CD4-positive, alpha-beta T cell treated with Interleukin-12 subunit alpha and Interleukin-12 subunit beta, for 1 hour (primary cell): Measurements from ENCODE around the gene URI1.
"Not testable (repeated sequence)": the region's sequence is repeated elsewhere in the genome, so short reads cannot be mapped to it uniquely, and the experiment has no call there.

ENCODE experiments used
- DNase-seq: peaks from one replicate; pipeline ENCODE4 v3.0.0-alpha.2; 2020

The URI1 gene

DNA sequence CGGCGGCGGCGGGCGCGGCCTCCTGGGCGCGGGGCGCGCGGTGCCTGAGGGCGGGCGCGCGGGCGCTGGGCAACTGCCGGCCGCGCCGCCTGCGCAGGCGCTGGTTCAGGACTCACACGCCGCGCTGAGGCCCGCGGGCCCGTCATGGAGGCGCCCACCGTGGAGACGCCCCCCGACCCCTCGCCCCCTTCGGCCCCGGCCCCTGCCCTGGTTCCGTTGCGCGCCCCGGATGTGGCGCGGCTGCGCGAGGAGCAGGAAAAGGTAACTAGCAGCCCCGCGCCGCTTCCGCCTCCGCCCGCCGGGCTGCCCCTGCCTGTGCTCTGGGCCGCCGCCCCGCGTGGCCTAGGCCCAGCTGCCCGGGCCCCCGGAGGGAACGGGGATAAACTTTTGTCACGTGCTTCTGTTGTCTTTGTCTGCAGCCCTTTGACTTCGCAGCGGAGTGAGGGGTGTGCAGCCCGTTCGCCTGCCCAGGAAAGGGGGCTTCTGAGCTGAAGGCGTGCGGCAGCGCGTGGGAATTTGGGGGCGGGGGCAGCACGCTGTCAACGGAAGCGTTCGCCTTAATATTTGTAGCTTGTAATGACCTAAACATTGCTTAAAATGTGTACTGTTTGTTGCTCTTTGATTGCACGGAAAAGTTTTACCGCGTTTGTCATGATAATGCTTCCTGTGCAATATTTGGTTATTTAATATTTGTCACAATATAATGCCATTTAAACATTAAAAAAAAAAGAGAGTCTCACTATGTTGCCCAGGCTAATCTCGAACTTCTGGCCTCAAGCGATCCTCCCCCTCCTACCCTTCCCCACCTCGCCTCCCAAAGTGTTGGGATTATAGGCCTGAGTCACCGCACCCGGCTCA, 594 bp downstream of the URI1 start:
- DNase-seq = peak; percentile 76

DNA sequence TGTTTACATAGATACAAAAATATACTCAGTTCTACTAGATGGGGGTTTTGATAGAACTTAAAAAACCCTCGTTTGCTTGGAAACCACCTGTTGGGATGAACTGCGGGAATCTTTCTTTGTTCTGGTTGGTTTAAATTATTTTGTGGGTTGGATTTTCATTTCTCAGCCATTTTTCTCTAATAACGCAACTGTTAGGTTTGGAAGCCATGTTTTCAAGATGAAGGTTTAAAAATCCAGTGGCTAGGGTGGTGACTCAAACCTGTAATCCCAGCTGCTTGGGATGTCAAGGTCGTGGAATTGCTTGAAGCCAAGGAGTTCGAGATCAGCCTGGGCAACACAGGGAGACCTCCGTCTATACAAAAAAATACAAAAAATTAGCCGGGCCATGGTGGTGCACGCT, 1.6 kb downstream of the URI1 start:
- DNase-seq = no peak

DNA sequence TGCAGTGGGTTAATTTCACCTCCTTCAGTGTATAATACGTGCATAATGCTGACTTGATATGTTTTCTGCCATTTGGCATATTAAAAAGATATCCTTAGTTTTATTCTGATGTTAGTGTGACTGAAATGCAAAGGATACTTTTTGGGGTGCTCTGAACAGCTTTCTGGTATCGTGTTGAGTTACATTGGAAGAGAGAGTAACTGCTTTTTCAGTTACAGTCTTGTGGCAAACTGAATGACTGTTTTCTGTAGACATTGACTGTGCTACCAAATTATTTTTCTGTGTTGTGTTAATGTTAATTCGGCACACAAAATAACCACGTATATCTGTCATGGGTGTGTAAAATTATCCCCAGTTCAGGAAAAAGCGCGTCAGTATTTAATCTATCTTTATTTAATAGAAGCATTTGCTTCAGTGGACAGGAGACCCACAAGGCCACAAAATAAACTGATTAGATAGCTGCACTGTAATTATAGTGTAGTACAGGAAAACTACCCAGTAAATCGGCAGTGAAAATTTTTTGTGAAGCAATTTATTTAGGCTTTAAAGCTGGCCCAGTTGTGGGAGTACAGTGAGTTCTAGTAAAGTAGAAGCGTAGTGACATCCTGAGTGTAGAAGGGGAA, 2.5 kb downstream of the URI1 start:
- DNase-seq = no peak

DNA sequence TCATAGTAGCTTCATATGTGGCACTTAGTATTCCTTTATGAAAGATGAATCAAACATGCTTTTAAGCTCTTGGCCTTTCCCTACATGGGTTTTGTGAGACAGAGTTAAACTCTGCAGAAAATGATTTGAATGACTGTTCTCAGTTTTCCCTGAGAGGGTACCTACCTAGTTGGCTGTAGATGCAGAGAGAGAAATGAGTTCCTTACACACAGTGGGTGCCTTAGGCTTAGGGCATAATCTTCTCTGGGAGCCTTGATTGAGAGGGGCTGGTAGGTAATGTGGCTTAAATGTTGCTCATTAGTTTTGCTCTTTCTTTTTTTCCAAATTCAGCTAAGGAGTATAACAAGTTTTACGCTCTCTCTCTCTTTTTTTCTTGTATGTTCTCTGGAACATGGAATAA, 3.0 kb downstream of the URI1 start:
- DNase-seq = no peak

DNA sequence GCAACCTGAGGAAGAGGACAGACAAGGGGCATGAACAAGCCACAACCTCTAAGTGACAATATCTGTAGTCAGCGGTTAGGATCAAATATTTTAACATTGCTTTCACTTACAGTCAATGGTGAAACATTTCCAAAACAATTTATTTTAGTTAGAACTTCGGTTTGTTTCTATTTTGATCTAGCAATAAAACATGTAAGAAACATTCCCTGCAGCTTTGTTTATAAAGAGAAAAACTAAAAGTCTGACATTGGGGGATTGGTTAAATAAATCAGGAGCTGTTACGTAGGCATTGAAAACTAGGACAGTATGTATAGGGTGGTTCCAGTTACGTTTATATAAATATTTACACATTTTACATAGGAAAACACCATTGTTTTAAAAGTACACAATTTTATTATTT, 3.4 kb downstream of the URI1 start:
- no peak for DNase-seq

DNA sequence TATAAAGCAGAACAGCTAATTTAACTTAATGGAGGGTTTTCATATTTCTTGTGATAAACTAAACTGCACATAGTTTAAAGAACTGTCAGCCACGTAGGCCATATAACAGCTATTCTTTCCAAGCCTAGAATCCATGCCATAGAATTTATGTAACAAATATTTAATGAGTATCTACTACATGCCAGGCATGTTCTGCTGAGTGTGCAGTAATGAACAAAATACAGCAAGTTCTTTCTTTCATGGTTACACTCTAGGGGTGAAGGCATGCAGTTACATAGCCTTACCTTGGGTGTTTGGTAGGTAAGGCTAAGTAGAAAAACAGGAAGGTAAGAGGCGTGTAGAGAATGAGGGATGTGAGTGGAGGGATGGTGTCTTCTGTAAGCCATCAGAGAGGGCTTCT, 4.6 kb downstream of the URI1 start:
- no peak for DNase-seq

DNA sequence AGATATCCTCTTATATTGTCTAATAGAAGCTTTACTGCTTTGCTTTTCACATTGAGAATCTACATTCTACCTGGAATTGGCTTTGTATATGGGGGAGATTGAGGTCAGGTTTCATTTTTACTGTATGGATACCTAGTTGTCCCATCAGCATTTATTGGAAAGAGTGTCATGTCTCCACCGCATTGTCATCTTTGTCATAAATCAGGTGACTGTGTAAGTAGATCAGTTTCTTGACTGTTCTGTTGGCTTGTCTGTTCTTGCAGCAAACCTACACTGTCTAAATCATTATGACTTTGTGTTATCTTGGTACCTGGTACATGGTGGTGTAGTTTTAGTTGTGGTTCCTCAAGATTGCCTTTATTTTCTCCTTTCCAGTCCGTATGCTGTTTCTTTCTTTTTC, 5.8 kb downstream of the URI1 start:
- no peak for DNase-seq

DNA sequence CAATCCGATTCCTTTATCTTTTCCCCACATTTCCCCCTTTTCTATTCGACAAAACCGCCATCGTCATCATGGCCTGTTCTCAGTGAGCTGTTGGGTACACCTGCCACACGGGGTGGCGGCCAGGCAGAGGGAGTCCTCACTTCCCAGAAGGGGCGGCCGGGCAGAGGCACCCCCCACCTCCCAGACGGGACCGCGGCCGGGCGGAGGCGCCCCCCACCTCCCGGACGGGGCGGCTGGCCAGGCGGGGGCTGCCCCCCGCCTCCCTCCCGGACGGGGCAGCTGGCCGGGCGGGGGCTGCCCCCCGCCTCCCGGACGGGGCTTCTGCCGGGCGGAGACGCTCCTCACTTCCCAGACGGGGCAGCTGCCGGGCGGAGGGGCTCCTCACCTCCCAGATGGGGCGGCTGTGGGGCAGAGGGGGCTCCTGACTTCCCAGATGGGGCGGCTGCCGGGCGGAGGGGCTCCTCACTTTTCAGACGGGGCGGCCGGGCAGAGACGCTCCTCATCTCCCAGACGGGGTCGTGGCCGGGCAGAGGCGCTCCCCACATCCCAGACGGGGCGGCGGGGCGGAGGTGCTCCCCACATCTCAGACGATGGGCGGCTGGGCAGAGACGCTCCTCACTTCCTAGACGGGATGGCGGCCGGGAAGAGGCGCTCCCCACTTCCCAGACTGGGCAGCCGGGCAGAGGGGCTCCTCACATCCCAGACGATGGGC, 6.9 kb downstream of the URI1 start:
- not testable (repeated sequence) for DNase-seq

DNA sequence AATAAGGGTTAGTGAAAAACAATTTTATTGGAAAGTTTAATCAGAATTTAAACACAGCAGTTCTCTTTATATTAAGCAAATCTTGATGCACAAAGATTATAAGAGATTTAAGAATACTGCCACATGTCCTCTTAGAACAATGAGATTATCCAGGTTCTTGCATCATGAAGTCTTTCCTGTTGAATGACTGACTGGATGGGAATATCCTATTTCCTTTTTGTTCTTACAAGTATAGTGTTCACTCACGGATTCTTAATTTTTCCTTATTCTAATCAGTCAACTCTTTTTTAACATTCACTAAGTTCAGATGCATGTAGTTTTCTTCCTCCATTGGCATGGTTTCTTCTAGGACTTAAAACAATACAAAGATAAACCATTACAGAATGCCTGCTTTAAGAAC, 10.1 kb downstream of the URI1 start:
- DNase-seq = no peak

DNA sequence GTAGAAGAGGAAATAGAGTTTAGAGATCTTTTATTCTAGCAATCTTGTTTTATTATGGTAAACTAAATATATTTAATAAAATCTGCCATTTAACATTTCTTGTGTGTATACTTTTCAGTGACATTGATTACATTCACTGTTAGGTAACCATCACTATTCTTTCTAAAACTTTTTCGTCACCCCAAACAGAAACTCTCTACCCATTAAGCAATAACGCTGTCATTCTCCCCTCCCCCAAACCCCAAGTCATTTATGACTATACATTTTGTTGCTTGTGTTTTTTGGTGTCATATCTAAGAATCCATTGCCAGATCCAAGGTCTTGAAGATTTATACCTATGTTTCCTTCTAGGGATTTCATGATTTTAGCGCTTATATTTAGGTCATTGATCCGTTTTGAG, 10.6 kb downstream of the URI1 start:
- DNase-seq = no peak

DNA sequence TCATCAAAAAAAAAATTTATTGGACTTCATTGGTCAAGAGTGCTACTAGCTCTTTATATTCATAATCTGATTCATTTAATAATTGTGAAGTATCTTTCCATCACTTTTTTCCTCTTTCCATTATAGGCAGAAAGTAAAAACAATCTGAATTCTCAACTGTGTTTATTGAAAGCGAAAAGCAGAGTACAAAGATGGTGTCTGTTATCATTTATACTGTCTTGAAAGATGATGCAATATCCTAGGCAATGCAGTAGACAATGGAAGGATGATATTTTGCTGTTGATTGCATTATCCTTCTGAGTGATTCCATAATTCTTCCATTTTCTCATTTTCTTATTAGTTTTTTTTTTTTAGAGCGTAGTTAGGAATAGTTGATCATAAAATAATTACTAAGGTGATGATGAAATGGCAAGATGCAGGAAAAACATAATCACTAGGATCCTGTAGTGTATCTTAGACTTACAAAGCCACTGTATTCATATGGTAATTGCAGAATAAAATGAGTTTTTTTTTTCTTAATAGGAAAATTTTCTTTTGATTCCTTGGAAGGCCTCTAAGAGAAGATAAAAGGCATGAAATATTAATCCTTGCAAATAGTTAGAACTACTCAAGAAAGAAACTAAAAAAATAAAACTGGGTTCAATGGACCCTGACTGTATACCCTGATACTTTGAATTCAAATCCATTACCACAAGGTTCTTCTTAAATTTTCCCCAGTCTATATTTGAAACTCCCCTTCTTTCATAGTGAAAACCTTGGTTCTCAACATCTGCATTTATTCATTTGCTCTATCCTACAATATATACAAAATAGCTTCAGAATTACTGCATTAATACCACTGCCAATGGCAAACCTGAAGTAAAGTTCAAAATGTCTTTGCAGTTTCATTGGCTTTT, 11.6 kb downstream of the URI1 start:
- DNase-seq = no peak

DNA sequence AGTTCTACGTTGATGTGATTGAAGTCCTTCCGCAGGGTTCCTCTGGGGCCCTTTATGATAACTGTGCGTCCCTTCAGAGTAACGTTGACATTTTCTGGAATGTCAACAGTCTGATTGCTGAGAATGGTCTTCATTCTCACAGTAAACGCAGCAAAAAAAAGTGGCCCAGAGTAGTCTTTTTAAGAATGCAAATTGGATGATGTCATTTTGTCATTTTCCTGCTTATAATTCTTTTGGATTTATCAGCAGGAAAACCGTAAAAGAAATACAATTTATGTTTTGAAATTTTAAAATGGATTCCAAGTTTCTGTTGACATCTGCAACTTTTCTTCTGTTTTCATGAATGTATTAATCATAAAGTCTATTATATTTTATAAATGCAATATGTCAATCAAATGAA, 14.8 kb downstream of the URI1 start:
- no peak for DNase-seq

DNA sequence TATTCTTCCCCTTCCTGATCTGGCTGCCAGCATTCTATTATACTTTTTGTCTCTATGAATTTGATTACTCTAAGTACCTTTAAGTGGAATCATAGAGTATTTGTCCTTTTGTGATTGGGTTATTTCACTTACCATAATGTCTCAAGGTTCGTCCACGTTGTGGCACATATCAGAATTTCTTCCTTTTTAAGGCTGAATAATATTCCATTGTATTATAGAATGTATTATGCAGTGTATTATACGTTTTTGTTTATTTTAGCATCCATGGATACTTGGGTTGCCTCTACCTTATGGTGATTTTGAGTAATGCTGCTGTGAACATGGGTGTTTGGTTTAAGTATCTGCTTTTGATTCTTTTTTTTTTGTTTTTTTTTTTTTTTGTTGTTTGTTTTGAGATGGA, 19.3 kb downstream of the URI1 start:
- DNase-seq = no peak

DNA sequence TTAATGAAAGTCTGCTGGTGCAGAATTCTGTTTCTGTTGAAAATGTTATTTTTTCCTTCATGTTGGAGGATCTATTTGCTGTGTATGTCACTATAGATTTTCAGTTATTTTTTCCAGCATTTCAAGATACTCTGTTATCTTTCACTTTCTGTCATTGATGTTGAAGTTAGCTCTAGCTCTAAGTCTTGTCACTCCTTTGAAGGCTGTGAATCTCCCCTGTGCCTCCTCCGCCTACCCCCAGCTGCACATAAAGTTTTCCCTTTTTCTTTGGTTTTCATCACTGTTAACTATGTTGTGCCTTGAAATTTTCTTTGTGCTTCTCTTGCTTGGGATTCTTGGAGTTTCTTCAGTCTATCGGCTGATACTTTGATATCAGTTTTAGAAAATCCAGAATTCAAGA, 20.8 kb downstream of the URI1 start:
- DNase-seq = no peak

DNA sequence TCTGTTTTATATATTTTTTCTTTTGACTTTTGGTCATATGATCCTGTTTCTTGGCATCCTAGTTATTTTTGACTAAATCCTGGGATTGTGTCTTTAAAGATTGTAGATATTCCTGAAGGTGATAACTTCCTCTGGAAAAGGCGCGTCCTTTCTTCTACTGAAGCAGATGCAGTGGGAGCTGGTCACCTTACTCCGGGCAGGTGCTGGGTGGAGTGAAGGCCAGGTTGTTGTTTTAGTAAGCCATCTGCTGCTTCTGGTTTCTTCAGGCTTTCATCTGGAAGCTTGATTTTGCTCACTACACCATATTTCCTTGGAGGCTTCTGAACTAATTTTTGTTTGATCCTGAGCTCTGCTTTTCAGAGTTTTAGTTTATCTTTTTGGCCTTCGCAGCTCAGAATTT, 21.5 kb downstream of the URI1 start:
- DNase-seq = no peak

DNA sequence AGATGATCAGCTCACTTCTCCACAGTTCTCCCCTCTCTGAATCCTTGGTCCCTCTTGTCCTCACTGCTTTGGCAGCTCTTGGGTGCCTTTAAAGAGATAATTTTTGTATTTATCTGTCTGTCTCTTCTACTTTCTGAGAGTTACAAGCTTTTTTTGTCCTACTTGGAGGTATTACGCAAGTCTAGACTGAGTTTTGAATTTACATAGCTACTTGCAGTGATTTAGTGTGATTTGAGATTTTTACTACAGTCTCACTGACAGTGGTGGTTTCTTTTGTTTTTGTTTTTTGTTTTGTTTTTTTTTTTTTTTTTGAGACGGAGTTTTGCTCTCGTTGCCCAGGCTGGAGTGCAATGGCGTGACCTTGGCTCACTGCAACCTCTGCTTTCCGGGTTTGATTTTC, 22.1 kb downstream of the URI1 start:
- DNase-seq = no peak

DNA sequence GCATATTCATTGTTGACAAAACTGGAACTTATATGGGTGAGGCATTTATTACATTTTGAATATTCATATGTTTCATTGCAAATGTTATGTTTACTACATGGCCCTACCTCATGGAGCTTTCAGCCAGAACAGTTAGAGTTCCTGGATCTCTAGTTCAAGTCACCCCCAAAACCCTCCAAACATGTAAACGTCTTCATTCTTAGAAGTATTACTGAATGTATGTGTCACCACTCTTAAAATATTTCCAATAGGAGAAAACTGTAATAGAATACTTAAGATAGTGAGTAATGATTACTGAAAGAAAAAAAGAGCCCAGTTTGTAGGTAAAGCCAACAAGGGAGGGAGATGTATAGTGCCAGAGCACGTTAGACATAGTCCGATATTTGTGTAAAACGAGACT, 23.5 kb downstream of the URI1 start:
- no peak for DNase-seq

DNA sequence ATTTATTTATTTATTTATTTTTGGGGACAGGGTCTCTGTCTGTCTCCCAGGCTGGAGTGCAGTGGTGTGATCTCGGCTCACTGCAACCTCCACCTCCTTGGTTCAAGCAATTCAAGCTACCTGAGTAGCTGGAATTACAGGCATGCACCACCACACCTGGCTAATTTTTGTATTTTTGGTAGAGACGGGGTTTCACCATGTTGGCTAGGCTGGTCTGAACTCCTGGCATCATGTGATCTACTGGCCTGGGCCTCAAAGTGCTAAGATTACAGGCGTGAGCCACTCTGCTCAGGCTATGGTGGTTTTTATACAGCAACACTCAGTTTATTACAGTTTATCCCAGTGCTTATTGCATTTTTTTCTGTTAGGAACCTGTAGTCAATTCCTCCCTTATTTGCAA, 24.1 kb downstream of the URI1 start:
- not testable (repeated sequence) for DNase-seq

DNA sequence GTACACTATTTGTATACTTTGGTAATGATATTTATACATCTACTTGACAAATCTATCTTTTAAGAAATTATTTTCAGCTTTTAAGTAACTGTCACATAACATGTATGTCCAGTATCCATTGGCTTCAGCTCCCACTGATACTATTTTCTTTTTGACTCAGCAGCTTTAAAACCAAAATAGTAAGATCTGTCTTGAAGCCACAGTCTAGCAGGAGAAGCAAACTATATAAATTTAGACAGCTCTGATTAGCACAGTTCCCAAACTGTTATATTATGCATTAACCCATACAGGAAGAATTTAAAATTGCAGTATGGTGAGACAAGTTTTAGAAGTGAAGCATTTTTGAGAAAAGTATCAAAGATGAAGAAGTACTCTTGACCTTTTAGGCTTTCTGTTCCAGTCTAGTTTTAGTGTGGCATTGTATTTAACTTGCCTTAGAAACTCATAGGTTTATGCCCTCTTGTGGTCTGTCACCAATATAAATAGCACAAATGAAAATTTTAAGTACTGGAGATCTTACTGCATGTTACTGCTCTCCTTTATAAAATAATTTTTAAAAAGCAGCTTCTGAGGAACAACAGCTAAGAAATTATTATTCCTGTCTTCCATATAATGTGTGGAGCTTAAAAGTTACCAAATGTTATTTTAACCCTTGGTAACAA, 24.7 kb downstream of the URI1 start:
- DNase-seq = no peak

DNA sequence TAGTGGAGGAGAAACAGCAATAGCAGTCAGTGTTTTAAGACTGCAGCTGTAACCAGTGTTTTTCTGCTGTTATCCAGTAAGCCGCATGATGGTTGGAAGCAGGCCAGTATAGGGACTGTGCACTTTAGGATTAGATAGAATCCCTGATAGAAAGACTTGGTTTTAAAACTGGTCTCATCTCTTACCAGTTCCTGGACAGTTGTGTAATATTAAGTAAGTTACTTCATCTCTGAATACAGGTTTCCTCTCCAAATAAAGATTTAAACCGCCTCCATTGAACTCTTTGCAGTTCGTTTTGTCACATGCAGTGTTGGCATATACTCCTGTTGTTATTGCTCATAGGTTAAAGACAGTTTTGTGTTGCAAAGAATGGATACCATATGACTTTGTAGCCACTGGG, 25.6 kb downstream of the URI1 start:
- no peak for DNase-seq

DNA sequence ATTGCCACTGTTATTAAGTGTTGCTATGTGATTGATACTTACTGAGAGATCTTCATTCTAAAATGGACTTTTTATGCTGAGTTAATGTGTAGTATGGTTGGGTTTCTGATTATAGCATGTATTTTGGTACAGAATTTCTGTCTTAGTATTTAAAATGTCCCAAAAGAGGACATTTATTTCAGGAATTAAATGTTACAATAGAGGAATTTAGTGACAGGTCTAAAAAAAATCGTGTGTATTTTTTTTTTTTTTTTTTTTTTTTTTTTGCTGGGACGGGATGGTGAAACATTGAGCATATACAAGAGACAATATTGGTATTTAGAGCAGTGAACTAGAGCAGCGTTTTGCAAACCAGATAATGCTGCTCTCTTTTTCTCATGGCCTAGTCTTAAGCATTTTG, 27.9 kb downstream of the URI1 start:
- DNase-seq = no peak

DNA sequence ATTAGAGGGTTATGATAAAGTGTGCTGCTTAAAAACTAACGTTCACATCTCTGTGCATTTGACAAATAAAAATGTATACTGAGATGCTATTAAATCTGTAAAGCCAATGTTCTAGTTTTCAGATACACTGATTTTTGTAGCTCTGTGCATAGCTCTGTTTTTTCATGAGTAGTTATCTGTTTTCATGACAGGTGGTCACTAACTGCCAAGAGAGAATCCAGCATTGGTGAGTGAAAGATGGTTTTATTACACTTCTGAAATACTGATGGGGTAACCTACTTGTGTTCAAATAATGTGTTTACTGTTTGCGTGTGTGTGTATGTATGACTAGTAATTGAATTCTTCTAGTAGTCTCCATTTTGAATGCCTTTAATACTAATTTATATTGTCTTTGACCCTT, 29.0 kb downstream of the URI1 start:
- DNase-seq = no peak

DNA sequence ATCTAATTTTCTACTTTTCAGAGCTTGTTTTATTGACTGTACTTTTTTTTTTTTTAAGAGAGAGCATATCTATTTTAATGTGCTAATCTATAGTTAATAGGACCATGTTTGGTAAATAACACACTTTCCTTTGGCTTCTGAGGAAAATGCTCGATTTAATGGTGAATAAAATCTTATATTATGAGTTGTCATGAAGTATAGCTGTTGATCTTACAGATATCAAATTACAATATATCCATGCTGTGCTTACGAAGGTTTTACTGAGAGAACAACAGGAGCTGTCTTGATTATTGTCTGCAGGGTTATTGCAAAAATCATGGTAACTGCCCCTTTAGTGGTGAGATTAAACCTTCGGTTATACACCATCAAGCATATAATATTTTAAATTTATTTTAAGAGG, 29.6 kb downstream of the URI1 start:
- DNase-seq = no peak
